Activated effector memory CD4-positive, alpha-beta T cell treated with Interleukin-2 at 50 U/mL for 16 hours (primary cell): Measurements from ENCODE around the gene CCDC15.

Source experiments
- DNase-seq: peaks from one replicate; pipeline ENCODE4 v3.0.0-alpha.2; 2020

The CCDC15 gene

DNA sequence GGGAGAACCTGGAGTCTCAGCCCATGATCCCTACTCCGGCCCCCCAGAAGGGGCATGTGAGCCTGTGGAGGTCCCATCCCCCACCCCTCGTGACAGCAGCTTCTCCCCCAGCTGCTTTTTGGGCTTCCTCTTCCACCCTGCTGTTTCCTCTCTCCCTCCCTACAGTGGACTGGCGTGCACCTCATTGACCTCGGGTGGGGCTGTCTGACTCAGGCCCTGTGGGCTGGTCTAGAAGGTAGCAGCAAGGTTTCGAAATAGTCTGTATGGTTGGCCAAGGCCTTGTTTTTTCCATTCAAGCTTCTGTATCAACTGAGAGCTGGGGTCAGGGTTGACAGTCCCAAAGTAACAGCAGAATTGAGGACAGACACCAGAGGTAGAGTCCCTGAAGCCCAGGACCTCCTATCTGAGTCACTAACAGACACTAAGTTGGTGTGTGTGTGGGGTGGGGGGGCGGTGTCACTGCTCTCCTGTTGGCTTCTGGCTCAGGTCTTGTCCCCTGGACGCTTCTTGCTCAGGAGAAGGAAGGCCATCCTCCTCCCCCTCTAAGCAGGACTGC is 116.8 kb downstream of the CCDC15 start:
- no peak for DNase-seq

GRCh38 chr11:125071435-125071834 is 117.4 kb downstream of the CCDC15 start:
- no peak for DNase-seq

GRCh38 chr11:125071846-125072217 is 117.8 kb downstream of the CCDC15 start:
- no peak for DNase-seq

- DNase-seq = no peak
Measured at GRCh38 chr11:125072218-125072960, 118.4 kb downstream of the CCDC15 start.

DNA sequence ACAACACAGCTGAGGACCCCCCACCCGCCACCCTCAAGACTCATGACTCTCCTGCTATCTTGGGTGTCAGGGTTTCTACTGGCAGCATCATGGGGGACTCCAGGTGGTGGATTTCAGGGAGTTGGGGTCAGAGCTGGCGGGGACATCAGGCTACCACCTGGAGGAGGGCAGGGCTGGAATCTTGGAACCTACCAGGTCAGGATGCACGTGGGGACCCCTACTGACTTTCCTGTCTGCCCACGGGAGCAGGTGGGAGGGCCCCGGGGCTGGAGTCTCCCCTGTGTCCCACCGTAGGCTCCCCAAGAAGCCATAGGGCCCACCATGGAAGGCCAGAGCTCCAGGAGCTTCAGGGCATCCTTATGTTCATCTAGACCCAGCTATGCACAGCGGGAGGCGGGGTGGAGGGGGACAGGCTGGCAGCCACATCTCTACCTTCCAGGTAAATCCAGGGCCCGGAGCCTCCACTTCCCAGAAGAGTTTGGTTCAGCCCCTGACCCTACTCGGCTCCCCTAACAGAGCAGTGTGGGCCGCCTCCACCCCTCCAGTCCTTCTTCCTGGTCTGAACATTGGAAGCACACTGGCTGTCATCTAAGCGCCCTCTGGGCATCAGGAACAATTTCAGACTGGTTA is 119.1 kb downstream of the CCDC15 start:
- no peak for DNase-seq

GRCh38 chr11:125073616-125074483 is 119.8 kb downstream of the CCDC15 start:
- DNase-seq = no peak

DNA sequence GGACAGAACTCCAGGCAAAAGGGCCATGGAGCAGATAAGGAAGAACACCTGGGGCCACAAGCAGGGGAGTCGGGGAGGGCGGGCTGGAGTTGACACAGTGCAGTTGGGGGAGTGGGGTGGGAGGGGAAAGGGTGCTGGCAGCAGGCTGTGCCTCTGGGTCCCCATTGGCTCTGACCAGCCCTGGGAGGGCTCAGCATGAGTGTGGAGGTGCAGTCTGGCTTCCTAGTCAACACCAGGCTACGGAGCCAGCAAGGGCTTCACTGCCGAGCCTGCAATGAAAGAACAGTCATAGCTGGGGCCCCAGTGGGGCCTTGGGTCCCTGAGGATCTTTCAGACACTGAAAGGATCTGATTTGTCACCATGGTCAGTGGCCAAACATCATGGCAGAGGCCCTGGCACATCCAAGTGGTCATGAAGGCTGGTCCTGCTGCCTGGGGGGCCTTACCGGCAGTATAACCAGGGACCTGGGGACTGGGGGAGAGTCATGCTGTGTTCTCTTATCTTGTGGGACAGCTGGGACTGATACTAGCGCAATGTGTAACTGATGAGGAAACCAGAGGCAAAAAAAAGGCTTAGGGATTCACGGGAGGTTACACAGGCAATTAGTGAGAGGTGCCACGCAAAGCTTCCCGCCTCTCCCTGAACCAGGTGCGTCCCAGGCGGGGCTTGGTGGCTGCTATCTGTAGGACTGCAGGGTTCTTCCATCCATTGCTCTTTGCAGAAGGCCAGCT is 120.7 kb downstream of the CCDC15 start:
- no peak for DNase-seq

DNA sequence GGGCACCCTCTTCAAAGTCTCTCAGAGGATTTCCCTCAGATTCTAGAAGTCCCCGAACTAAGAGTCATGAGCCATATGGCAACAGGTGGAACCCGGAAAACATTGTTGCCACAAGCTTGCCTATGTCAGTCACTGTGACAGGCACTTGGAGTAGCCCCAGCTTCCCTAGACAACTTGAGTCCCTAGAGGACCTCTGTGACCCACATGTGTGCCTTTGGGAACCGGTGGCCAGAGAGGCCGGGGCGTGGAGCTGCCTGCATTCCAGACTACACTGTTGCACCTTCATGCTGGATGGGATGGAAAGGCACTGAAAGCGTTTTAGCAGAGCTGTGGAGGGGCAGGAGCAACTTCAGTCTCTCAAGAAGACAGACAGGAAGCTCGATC is 121.2 kb downstream of the CCDC15 start:
- no peak for DNase-seq

DNA sequence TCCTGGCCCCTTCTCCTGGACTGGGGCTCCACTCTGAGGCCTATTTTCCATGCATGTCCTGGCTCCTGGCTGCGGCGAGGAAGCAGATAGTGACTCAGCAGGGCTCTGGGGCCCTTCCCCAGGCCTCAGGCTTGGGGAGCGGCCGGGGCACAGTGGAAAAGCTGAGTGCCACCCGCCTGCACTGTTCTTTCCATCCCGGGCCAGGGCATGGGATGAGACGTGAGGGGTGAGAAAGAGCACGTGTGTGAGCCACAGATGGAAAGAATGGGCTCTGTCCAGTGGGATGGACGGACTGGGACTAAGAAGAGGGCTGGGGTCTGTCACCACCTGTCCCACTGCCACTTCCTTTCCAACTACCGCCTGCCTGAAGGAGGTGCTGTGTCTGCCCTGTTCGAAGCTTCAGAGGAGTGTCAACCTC is 121.9 kb downstream of the CCDC15 start:
- no peak for DNase-seq

DNA sequence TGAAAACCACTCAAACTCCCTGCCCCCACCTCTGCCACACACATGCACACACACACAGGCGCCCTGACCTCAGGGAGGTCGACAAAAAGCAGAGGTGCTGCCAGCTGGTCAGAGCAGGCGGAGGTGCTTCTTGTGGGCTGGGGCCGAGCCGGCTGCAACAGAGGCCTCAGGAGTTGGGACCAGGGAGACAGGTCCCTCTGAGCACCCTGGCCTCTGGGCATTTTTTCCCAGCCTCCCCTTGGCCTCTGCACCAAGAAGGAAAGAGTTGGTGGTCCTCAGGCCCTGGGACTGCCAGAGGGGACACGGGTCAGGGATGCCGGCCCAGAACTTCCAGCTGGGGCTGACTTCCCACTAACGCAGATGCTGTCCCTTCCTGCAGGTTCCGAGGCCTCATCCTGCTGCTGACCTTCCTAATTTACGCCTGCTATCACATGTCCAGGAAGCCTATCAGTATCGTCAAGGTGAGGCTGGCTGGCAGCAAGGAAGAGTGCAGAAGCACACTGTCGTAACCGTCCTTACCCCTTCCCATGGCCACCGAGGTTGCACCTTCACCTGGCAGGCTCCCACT is 122.5 kb downstream of the CCDC15 start:
- no peak for DNase-seq

- DNase-seq = no peak
Measured at GRCh38 chr11:125078016-125078415, 124.0 kb downstream of the CCDC15 start.

DNA sequence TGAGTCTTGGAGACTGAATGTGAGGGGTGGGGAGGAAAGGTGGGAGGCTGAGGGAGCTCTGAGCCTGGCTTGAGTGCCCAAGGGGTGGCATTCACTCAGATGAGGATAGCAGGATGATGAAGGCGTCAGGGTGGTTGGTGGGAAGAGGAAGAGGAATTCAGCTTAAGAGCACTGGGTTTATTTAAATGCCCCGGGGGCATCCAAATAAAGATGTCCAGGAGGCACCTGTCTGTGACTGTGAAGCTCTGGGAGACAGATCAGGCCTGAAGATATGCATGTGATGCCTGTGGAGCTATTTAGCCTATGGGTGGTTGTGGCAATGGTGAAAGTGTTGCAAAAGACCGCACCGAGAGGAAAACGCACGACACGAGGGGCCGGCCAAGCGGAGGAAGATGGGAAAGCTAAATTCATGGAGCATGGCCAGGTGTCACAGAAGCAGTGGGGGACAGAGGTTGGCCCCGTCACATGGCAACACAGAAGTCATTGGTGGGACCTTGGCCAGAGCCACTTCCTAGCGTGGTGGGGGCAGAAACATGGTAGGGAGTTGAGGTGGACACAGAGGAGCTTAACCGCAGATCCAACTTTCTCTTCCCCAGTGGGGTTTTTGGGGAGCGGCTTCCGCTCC is 124.6 kb downstream of the CCDC15 start:
- DNase-seq = no peak

- no peak for DNase-seq
Measured at GRCh38 chr11:125079151-125079877, 125.3 kb downstream of the CCDC15 start.

DNA sequence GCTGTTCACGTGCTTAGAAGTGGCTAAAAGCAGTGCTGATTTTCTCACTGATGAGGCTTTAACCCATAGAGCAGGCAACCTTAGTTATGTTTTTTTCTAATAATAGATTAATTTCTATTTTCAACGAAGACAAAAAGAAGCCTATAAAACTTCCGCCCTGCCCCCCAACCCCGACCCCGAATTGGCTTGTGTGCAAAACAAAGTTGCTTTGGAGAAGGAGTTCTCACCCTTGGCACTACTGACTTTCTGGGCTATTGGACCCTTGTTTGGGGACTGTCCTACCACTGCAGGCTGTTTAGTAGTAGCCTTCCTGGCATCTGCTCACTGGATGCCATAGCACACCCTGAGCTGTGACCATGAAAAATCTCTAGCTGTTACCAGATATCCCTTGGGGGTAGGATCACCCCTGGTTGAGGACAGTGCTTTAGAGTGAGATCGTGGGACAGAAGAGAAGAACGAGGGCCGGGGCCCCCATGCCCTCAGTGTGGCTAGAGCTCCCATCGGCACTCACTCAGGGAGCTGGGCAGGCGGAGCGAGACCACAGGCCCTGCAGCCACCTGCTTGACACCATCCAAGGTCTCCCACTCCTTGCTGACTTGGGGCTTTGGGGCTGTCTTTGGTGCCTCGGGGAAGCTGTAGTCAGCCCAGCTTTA is 126.0 kb downstream of the CCDC15 start:
- DNase-seq = no peak

GRCh38 chr11:125080531-125080911 is 126.5 kb downstream of the CCDC15 start:
- DNase-seq = no peak

DNA sequence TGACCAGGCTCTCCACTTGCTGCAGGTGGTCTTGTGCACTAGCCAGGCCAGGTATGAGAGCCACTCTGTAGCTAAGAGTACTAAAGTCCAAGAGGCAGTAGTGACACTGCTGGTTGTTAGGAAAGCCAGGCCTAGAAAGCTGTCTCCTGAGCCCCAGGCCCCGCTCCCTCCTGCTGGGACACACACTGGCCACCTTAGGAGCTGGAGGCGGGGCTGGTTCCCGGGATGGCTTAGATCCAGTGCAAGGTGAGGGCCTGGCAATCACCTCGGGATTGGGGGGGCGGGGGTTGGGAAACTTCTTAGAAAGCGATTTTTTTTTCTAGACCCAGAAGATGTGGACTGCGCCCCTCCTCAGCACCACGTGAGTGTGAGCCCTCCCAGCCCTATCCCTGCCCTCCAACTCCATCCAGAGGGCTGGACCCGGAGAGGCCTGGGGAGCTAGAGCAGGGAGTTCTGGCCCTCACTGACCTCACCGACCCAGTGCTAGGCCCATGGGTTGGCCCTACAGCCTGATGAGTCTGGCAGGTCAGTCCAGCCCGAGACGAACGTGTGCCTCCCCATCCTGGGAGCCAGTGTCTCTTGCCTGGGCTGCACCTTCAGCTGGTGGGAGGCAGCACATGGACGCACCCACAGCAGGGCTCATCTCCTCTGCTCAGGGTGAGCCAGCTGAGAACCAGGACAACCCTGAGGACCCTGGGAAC is 127.2 kb downstream of the CCDC15 start:
- no peak for DNase-seq

GRCh38 chr11:125082040-125082439 is 128.0 kb downstream of the CCDC15 start:
- no peak for DNase-seq

- no peak for DNase-seq
Measured at GRCh38 chr11:125082611-125083311, 128.8 kb downstream of the CCDC15 start.

GRCh38 chr11:125083312-125084056 is 129.5 kb downstream of the CCDC15 start:
- DNase-seq = no peak
